ENCODE results near the gene PLCB4. TPM values are rescaled to one million over a fixed set of nuclear protein-coding genes. Genes with fewer than 3 reads are reported as not detected.

Gene PLCB4
- total RNA-seq, 1 donor from 2014 or later, result 30.5 TPM

- intact Hi-C loops (cut with micrococcal nuclease), result loop anchor here (2.0 kb wide), 1 partner anchor 200 kb away; no protein-coding TSS in a partner anchor
- TF ChIP-seq CTCF (IDR thresholded peaks at IDR 0.05; ENCODE audit: borderline replicate concordance), result no peak
- no peak for DNase-seq
- Histone ChIP-seq H3K4me1 (no peaks in the 10 kb centered on the region), H3K9me3 (replicated peaks) (no peaks in the 10 kb centered on the region), H3K27me3 (ENCODE audit: low read depth) (no peaks in the 10 kb centered on the region), H3K27ac (replicated peaks) (no peak overlapping the region), H3K36me3 (peaks cover 72% of the 10 kb centered on the region), H3K4me3 (no peak overlapping the region)
Observed at GRCh38 chr20:9408422-9409300, 339.8 kb downstream of the PLCB4 start.

GRCh38 chr20:9409352-9409751 is 340.5 kb downstream of the PLCB4 start:
- DNase-seq, result no peak
- TF ChIP-seq CTCF (IDR thresholded peaks at IDR 0.05; ENCODE audit: borderline replicate concordance), result no peak
- intact Hi-C loops (cut with micrococcal nuclease), result loop anchor here (2.0 kb wide), 1 partner anchor 199 kb away; no protein-coding TSS in a partner anchor
- no peak overlapping the region for H3K27ac ChIP-seq (replicated peaks)
- H3K4me1 ChIP-seq, result no peaks in the 10 kb centered on the region
- no peaks in the 10 kb centered on the region for H3K9me3 ChIP-seq (replicated peaks)
- peaks cover 75% of the 10 kb centered on the region for H3K36me3 ChIP-seq
- H3K27me3 ChIP-seq (ENCODE audit: low read depth), result no peaks in the 10 kb centered on the region
- no peak overlapping the region for H3K4me3 ChIP-seq

GRCh38 chr20:9409981-9410380 is 341.1 kb downstream of the PLCB4 start:
- intact Hi-C loops (cut with micrococcal nuclease), result loop anchor here (2.0 kb wide), 1 partner anchor 199 kb away; no protein-coding TSS in a partner anchor
- H3K27me3 ChIP-seq (ENCODE audit: low read depth), result no peaks in the 10 kb centered on the region
- peaks cover 71% of the 10 kb centered on the region for H3K36me3 ChIP-seq
- TF ChIP-seq CTCF (IDR thresholded peaks at IDR 0.05; ENCODE audit: borderline replicate concordance), result no peak
- no peak for DNase-seq
- no peak overlapping the region for H3K4me3 ChIP-seq
- H3K27ac ChIP-seq (replicated peaks), result no peak overlapping the region
- H3K9me3 ChIP-seq (replicated peaks), result no peaks in the 10 kb centered on the region
- no peaks in the 10 kb centered on the region for H3K4me1 ChIP-seq

- no peaks in the 10 kb centered on the region for H3K9me3 ChIP-seq (replicated peaks)
- H3K27me3 ChIP-seq (ENCODE audit: low read depth), result no peaks in the 10 kb centered on the region
- no peak overlapping the region for H3K27ac ChIP-seq (replicated peaks)
- no peak overlapping the region for H3K4me3 ChIP-seq
- no peak for DNase-seq
- H3K36me3 ChIP-seq, result peaks cover 70% of the 10 kb centered on the region
- no peak for TF ChIP-seq CTCF (IDR thresholded peaks at IDR 0.05; ENCODE audit: borderline replicate concordance)
- intact Hi-C loops (cut with micrococcal nuclease), result no loop called here
- H3K4me1 ChIP-seq, result no peaks in the 10 kb centered on the region
Observed at GRCh38 chr20:9411833-9412232, 342.9 kb downstream of the PLCB4 start.

GRCh38 chr20:9412309-9412708 is 343.4 kb downstream of the PLCB4 start:
- H3K4me3 ChIP-seq, result no peak overlapping the region
- no peak overlapping the region for H3K27ac ChIP-seq (replicated peaks)
- no peaks in the 10 kb centered on the region for H3K9me3 ChIP-seq (replicated peaks)
- intact Hi-C loops (cut with micrococcal nuclease), result no loop called here
- H3K4me1 ChIP-seq, result no peaks in the 10 kb centered on the region
- TF ChIP-seq CTCF (IDR thresholded peaks at IDR 0.05; ENCODE audit: borderline replicate concordance), result no peak
- no peaks in the 10 kb centered on the region for H3K27me3 ChIP-seq (ENCODE audit: low read depth)
- DNase-seq, result no peak
- peaks cover 66% of the 10 kb centered on the region for H3K36me3 ChIP-seq

Measured in left ventricle myocardium inferior (tissue), 1 donor.